ENCODE data around the gene ADAMTS15. TPM values are rescaled to one million over a fixed set of nuclear protein-coding genes. Genes with fewer than 3 reads are reported as not detected.

ADAMTS15 gene
- total and polyA plus RNA-seq, 2 of the 4 experiments (the other 2 are of a cell fraction), result 3.0 to 5.0 TPM

- no peak for TF ChIP-seq NFE2L2 (IDR thresholded peaks at IDR 0.05; ENCODE audit: low read depth, low read length)
- TF ChIP-seq RFX5 (IDR thresholded peaks at IDR 0.05; ENCODE audit: low read depth, low read length), result no peak
- TF ChIP-seq MAZ (IDR thresholded peaks at IDR 0.05; ENCODE audit: borderline replicate concordance, low read depth, low read length), result no peak
These were observed 19.9 kb upstream of the ADAMTS15 start, which contains the start of gene ADAMTS8 (continued) for GRCh38 chr11:130428316-130429119.

- Histone ChIP-seq H2BK120ac (ENCODE audit: low read depth, low read length) (peak overlapping the region; percentile 23; the same call in 1 of the 2 replicates), H2BK15ac (ENCODE audit: low read depth, low read length) (peak overlapping the region; percentile 53; the same call in 2 of the 3 replicates), H3K9ac (ENCODE audit: low read depth, low read length) (no peak overlapping the region), H3K18ac (ENCODE audit: low read depth, low read length) (no peak overlapping the region), H3K4me3 (ENCODE audit: insufficient read depth, low read depth, low read length) (no peak overlapping the region), H2BK20ac (ENCODE audit: low read depth, low read length) (no peak overlapping the region), H4K91ac (ENCODE audit: insufficient read depth, low read depth, low read length) (peak overlapping the region; percentile 20; the same call in 1 of the 2 replicates), H2AK9ac (replicated peaks; ENCODE audit: low read depth, low read length, poor library complexity) (no peak overlapping the region), H3K27ac (ENCODE audit: insufficient read depth, low read length) (no peak overlapping the region), H4K20me1 (ENCODE audit: insufficient read depth, low read length) (peaks cover 4% of the 10 kb centered on the region; the same call in 1 of the 2 replicates), H3K56ac (ENCODE audit: extremely low read depth, insufficient read depth, low read length) (no peak overlapping the region), H3K9me1 (ENCODE audit: insufficient read depth, low read length) (no peaks in the 10 kb centered on the region; the same call in 1 of the 2 replicates), H4K8ac (ENCODE audit: low read depth in 2 of 2, low read length in 2 of 2) (no peak overlapping the region), H2BK5ac (ENCODE audit: low read depth, low read length, poor library complexity, severe bottlenecking) (no peak overlapping the region), H3K9me3 (ENCODE audit: control insufficient read depth, insufficient read depth, low read length) (no peaks in the 10 kb centered on the region; the same call in 1 of the 2 replicates), H3K4me1 (ENCODE audit: control insufficient read depth, insufficient read depth, low read length) (peaks cover 10% of the 10 kb centered on the region; the same call in 1 of the 2 replicates), H3K36me3 (ENCODE audit: control insufficient read depth, insufficient read depth, low read length) (no peaks in the 10 kb centered on the region; the same call in 1 of the 2 replicates), H3K27me3 (ENCODE audit: control insufficient read depth, insufficient read depth, low read length) (peaks cover 59% of the 10 kb centered on the region), H3K79me1 (ENCODE audit: low read depth in 1 of 2, low read length in 2 of 2) (no peaks in the 10 kb centered on the region), H3K14ac (replicated peaks; ENCODE audit: low read depth, low read length) (no peak overlapping the region), H3K4me2 (ENCODE audit: low read depth, low read length) (no peak overlapping the region), H2AFZ (replicated peaks; ENCODE audit: low read length, poor library complexity) (no peak overlapping the region), H3K23ac (ENCODE audit: low read depth, low read length) (peak overlapping the region; percentile 60), H3K4ac (ENCODE audit: low read depth, low read length) (peak overlapping the region; percentile 10; the same call in 1 of the 2 replicates), H2AK5ac (ENCODE audit: low read depth, low read length) (peak overlapping the region; percentile 43; the same call in 1 of the 2 replicates), H4K5ac (ENCODE audit: low read depth, low read length) (no peak overlapping the region)
- no peak for DNase-seq
- CTCF ChIA-PET, result interaction anchor here (0.9 to 1.1 kb wide), 2 partner anchors 433 to 468 kb away, joined by 3 to 4 read pairs; no protein-coding TSS in a partner anchor
- BruUV-seq (replicated peaks), result no TSS peak
- intact Hi-C loops (cut with micrococcal nuclease), result loop anchor here (5.0 kb wide), 1 partner anchor 117 kb away; the partner anchor contains the start of gene ZBTB44
- TF ChIP-seq USF2 (IDR thresholded peaks at IDR 0.05; ENCODE audit: low read depth, low read length) (no peak), FOS (IDR thresholded peaks at IDR 0.05; ENCODE audit: low read depth, low read length) (no peak), MAFK (IDR thresholded peaks at IDR 0.05; ENCODE audit: low read depth, low read length) (no peak), RFX5 (IDR thresholded peaks at IDR 0.05; ENCODE audit: low read depth, low read length) (no peak)
- TF ChIP-seq, protein P1, sequence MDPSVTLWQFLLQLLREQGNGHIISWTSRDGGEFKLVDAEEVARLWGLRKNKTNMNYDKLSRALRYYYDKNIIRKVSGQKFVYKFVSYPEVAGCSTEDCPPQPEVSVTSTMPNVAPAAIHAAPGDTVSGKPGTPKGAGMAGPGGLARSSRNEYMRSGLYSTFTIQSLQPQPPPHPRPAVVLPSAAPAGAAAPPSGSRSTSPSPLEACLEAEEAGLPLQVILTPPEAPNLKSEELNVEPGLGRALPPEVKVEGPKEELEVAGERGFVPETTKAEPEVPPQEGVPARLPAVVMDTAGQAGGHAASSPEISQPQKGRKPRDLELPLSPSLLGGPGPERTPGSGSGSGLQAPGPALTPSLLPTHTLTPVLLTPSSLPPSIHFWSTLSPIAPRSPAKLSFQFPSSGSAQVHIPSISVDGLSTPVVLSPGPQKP (IDR thresholded peaks at IDR 0.05; ENCODE audit: borderline replicate concordance, low read depth, low read length), result no peak
- TF ChIP-seq, protein P2, sequence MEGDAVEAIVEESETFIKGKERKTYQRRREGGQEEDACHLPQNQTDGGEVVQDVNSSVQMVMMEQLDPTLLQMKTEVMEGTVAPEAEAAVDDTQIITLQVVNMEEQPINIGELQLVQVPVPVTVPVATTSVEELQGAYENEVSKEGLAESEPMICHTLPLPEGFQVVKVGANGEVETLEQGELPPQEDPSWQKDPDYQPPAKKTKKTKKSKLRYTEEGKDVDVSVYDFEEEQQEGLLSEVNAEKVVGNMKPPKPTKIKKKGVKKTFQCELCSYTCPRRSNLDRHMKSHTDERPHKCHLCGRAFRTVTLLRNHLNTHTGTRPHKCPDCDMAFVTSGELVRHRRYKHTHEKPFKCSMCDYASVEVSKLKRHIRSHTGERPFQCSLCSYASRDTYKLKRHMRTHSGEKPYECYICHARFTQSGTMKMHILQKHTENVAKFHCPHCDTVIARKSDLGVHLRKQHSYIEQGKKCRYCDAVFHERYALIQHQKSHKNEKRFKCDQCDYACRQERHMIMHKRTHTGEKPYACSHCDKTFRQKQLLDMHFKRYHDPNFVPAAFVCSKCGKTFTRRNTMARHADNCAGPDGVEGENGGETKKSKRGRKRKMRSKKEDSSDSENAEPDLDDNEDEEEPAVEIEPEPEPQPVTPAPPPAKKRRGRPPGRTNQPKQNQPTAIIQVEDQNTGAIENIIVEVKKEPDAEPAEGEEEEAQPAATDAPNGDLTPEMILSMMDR (conservative IDR thresholded peaks at IDR 0.05; ENCODE audit: low read depth, low read length), result no peak
- in situ Hi-C loops (cut with MboI; ENCODE audit: low sequenced_read_pairs), result loop anchor here (5.0 kb wide), 1 partner anchor 217 kb away; no protein-coding TSS in a partner anchor
- dilution Hi-C loops (cut with HindIII; ENCODE audit: low sequenced_read_pairs, unreplicated experiment), result loop anchor here (25.0 kb wide), 1 partner anchor 433 kb away; no protein-coding TSS in a partner anchor
- no peak for ATAC-seq (ENCODE audit: low read depth)
- POLR2A ChIA-PET (ENCODE audit: unreplicated experiment), result no interaction called here
- WGBS, 2 experiments (ENCODE audit: extremely low coverage in 2 of 2, insufficient read length in 1 of 2), result no CpG with 5 or more reads among the region's 2 CpGs
These were observed 19.2 kb upstream of the ADAMTS15 start for GRCh38 chr11:130429120-130429681.

All from IMR-90 (cell line).